ENCODE measurements around the gene KLRF1.
"Not testable (repeated sequence)": the region's sequence is repeated elsewhere in the genome, so short reads cannot be mapped to it uniquely, and the experiment has no call there.

KLRF1 gene

DNA sequence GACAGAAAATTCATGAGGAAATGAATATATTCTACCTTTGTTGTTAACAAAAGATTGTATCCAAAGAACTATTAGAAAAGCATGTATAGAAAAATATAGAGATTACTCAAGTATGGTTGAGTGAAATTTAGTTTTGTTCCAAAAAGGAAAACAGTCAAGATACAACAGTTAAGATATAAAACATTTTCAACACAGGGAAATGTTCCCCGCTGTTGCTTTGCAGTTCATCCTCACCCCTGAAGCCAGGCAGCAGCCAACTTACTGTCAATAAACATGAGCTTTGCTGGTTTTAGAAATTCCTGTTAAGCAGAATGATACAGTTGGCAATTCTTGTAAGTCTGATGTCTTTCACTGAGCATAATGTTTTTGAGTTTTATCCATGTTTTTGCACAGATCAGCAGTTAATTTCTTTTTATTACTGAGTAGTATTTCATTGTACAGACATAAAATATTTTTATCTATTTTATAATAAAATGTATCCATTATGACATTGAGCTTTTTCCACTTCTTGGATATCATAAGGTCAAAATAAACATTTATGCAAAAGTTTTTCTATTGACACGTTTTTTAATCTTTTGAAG is 43.1 kb downstream of the KLRF1 start:
- no peak for DNase-seq

DNA sequence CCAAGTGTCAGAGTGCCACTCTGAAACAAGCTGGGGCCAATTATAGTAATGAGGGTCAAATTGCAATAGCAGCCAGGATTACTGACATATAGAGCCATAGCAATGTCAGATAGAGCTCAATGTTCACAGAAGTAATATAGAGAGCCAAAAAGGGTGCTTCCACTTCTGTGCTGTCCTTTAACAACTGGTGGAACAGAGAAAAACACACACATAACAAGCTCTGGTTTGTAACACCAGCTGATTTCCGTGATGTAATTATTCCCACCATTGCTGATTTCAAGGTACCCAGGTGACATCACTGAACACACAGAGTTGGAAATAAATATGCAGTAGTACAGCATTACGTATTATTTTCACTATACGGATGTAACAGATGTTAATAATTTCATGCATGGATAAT is 44.9 kb downstream of the KLRF1 start:
- DNase-seq = no peak

DNA sequence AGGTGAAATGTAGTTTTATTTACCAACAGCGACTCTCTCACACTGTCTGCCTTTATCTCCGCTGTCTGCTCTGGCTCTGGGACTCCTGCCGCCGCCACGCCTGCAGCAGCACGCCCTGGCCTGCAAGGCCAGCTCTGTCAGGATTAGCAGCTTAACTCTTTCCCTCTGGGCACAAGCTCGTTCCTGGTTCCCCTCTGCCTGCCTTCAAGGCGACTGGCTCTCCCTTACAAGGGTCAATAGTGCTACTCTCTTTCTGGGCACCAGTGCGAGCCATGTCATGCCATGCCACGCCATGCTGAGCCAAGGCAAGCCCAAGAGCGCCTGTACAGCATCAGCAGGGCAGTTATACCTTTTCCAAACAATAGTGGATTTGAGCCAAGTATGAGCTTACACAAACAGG is 45.5 kb downstream of the KLRF1 start:
- no peak for DNase-seq

DNA sequence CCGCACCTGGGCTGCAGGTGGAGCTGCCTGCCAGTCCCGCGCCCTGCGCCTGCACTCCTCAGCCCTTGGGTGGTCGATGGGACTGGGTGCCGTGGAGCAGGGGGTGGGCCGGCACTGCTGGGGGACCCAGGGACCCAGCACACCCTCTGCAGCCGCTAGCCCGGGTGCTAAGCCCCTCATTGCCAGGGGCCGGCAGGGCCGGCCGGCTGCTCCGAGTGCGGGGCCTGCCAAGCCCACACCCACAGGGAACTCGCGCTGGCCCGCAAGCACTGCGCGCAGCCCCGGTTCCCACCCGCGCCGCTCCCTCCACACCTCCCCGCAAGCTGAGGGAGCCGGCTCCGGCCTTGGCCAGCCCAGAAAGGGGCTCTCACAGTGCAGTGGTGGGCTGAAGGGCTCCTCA is 48.8 kb downstream of the KLRF1 start:
- not testable (repeated sequence) for DNase-seq

DNA sequence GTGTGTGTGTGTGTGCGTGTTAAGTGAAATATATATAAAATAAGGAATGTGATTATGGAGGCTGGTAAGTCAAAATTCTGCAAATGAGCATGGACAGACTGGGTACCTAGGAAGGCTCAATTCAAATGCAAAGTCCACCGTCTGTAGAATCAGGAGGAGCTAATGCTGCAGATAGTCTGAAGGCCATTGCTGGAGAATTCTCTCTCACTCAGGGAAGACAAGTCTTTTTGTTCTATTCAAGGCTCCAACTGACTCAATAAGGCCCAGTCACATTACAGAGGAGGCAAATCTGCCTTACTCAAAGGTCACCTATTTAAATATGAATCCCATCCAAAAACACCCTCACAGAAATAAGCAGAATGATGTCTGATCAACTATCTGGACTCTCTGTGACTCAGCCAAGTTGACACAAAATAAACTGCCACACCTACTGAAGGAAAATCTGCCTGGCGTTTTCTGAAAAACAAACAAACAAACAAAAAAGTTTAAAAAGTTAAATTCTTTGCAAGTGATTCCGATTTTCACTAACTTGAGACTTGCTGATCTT is 53.3 kb downstream of the KLRF1 start:
- DNase-seq = no peak

DNA sequence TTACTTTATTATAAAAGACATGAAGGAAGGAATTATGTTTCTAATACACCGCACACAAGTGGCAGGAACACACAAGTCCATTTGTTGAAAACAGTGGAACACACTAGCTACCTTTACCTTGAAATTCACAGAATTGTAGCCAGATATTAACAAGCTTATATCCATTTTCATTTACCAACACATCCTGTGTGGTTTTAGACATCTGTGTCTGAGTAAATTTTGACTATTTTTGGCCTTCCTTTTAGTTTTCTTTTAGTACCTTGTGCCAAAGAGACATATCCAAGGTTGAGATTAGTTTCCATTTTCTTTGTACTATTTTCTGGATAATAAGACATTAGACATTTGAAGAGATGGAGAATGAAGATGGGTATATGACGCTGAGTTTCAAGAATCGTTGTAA is 54.0 kb downstream of the KLRF1 start, which contains the start of gene KLRF2:
Gene KLRF2, plus strand, starts transcription at position 244 of the 400 bp plus-strand sequence. Its CDS starts 107 bp downstream, at position 351.
- DNase-seq = no peak

DNA sequence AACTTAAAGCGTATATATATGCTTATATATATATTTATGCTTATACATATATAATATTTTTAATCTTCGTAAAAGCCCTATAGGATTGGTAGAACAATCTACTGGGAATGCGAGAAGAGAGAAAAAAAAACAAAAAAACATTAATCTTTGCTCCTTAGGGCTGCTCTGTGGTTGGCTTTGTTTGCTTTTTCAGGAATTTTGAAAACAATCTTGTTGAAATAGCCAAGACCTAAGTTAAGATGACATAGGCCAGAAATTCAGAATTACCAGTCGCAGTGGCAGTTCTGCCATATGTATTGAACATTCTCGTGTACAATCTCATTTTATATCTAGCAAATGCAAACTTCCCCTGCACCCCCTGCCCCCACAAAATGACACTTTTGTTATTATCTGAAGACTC is 54.7 kb downstream of the KLRF1 start:
- DNase-seq = no peak

DNA sequence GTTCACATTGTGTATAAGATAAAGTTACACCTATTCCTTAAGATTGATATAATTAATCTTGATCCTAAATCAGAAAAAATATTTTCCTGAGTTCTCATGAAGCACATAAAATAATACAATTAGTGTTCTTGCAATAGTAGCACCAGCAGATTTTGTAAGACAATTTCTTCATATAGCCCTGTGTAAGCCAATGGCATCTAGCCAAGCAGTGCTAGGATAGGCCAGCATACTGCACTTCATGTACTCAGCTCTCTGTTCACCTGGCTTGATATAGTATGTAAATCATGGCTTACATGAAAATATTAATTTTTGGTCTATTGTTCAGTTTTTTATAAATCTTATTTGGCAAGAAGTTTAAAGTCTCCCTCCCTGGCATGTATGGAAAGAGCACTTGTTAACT is 55.9 kb downstream of the KLRF1 start:
- DNase-seq = no peak

DNA sequence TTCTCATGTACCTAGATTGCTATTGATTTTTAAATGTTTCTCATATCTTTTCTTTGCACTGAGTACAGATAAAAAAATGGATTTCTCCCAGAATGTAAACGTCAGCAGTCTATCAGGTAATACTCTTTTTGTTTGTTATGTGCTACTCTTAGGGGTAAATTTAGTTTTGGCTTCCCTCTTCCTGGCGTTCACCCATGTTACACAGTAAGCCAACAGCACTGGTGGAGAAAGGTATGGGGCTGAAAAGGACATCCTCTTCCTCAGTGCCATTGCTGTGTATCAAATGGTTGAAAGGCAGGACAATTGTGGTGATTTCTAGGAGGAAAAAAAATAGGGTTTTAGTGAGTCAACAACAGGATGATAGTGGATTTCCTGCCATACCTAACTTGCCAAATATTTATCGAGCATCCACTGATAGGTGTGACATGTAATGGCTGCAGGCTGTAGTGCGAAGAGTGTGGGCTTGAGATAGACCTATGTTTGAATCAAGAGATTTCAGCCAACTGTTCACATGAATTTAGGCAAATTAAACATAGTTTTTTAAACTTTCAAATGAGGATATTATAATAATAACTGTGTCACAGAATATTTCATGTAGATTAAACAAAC is 61.5 kb downstream of the KLRF1 start:
- DNase-seq = no peak
